GM12873 (cell line): ENCODE results near the gene TIGD2.
A peak's percentile ranks its signal among the peaks of the same experiment; 100 is the strongest.

Experiments used
- TF ChIP-seq, protein P1 (sequence below): IDR thresholded peaks from 2 replicates; pipeline ENCODE4 v1.5.1; 2012; ENCODE audit warnings: low read depth, mild to moderate bottlenecking, moderate library complexity, low read length, control low read depth; ENCODE audit not compliant: insufficient read depth; ENCODE audit errors: missing control alignments

TIGD2 gene

DNA sequence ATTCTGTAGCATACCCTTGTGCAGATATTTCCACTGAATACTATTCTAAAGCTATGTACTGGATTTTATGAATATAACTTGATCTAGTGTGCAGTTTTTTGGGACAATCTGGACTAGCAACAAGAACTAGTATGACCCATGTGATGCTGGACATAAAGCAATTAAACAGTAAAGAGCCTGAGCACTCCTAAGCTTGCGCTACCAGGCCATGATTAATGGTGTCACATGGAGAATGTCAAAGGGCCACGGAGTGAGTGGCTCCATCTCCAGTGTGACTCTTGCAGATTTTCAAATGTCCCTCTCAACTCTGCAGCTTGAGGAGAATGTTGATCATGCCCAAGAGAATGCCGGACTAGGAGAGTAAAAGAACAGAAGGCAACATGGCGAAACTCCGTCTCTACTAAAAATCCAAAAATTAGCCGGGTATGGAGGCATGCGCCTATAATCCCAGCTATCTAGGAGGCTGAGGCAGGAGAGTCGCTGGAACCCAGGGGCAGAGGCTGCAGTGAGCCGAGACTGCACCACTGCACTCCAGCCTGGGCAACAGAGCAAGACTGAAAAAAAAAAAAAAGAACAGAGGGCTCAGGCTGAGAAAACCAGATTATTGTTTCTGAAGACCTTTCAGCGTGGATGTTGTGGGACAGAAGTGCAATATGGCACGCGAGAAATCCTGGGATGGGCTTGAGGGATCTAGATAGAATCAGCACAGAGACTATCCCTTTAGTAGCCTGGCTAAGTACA lies 45.0 kb downstream of the TIGD2 start:
- TF ChIP-seq, protein P1, sequence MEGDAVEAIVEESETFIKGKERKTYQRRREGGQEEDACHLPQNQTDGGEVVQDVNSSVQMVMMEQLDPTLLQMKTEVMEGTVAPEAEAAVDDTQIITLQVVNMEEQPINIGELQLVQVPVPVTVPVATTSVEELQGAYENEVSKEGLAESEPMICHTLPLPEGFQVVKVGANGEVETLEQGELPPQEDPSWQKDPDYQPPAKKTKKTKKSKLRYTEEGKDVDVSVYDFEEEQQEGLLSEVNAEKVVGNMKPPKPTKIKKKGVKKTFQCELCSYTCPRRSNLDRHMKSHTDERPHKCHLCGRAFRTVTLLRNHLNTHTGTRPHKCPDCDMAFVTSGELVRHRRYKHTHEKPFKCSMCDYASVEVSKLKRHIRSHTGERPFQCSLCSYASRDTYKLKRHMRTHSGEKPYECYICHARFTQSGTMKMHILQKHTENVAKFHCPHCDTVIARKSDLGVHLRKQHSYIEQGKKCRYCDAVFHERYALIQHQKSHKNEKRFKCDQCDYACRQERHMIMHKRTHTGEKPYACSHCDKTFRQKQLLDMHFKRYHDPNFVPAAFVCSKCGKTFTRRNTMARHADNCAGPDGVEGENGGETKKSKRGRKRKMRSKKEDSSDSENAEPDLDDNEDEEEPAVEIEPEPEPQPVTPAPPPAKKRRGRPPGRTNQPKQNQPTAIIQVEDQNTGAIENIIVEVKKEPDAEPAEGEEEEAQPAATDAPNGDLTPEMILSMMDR = no peak

- TF ChIP-seq, protein P1 = no peak
Observed at GRCh38 chr4:89157488-89158024, 46.2 kb downstream of the TIGD2 start.

DNA sequence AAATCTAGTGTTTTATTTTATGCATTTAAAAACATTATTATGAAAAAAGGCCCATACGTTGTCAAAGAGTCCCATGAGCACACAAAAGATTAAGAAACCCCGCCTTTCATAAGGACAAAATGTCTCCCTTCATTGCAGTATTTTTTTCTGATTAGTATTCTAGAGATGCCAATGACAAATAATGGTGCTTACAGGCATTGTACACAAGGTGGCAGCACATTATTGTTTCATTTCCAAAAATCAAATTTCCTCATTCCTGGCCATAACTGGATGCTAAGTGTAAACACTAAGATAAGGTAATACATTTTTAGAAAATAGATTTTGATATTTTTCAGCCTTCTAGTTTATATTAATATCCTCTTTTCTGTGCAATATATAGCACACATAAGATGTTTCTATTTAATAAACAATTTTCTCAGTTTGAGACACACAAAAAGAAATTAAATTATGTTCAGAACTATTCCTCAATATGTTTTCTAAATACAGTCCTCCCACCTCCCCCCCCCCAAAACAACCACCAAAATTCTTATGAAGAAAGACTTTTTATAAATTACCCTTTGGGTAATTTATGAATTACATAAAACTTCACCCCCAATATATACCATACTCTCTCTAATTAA lies 47.7 kb downstream of the TIGD2 start:
- TF ChIP-seq, protein P1 = peak; percentile 64

- TF ChIP-seq, protein P1 = no peak
Observed at GRCh38 chr4:89160806-89161205, 49.5 kb downstream of the TIGD2 start.

- TF ChIP-seq, protein P1 = no peak
Observed at GRCh38 chr4:89161841-89162240, 50.5 kb downstream of the TIGD2 start.

GRCh38 chr4:89162496-89162895 lies 51.2 kb downstream of the TIGD2 start:
- TF ChIP-seq, protein P1 = no peak

DNA sequence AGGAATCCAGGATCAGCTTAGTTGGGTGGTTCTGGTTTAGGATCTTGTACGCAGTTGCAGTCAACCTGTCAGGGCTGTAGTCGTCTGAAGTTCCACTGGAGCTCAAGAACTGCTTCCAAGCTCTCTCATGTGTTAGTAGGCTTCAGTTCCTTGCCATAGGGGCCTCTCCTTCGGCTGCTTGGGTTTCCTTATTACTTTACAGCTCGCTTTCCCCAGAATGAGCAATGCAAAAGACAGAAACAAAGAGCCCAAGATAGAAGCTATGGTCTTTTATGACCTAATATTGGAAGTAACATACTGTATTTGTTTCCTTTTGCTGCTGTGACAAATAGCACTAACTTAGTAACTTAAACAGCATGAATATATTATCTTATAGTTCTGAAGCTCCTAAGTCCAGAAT lies 51.7 kb downstream of the TIGD2 start:
- TF ChIP-seq, protein P1 = no peak
